ENCODE results near the gene KRTAP2-2.
"Not testable (repeated sequence)": the region's sequence is repeated elsewhere in the genome, so short reads cannot be mapped to it uniquely, and the experiment has no call there.

KRTAP2-2 gene

DNA sequence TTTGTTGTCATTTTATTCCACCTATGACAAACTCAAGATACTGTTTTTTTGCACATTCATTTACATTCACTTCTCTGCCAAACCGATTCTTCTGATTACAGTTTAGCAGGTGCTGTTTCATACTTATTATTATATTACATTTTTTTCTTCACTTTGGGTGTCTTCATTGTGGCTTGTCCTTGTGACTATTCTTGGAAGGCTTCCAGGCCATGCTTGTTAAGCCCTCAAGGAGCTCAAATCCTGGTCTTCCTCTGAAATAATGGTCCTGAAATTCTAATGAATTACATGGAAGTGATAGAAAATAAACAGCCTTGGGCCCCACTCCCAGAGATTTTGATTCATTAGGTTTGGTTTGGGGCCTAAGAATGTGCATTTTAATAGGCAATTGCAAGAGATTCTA, 9.3 kb upstream of the KRTAP2-2 start:
- DNase-seq (ENCODE audit: low read depth): no peak

- DNase-seq (ENCODE audit: low read depth): no peak
Measured at GRCh38 chr17:41063449-41063848, 8.4 kb upstream of the KRTAP2-2 start.

GRCh38 chr17:41061964-41062363, 6.9 kb upstream of the KRTAP2-2 start:
- no peak for DNase-seq (ENCODE audit: low read depth)

- DNase-seq (ENCODE audit: low read depth): no peak
Measured at GRCh38 chr17:41060052-41060604, 5.1 kb upstream of the KRTAP2-2 start, which contains the start of gene KRTAP2-3. Gene KRTAP2-3, minus strand, starts transcription at chr17:41060114. Its CDS starts 64 bp downstream, at chr17:41060050.

DNA sequence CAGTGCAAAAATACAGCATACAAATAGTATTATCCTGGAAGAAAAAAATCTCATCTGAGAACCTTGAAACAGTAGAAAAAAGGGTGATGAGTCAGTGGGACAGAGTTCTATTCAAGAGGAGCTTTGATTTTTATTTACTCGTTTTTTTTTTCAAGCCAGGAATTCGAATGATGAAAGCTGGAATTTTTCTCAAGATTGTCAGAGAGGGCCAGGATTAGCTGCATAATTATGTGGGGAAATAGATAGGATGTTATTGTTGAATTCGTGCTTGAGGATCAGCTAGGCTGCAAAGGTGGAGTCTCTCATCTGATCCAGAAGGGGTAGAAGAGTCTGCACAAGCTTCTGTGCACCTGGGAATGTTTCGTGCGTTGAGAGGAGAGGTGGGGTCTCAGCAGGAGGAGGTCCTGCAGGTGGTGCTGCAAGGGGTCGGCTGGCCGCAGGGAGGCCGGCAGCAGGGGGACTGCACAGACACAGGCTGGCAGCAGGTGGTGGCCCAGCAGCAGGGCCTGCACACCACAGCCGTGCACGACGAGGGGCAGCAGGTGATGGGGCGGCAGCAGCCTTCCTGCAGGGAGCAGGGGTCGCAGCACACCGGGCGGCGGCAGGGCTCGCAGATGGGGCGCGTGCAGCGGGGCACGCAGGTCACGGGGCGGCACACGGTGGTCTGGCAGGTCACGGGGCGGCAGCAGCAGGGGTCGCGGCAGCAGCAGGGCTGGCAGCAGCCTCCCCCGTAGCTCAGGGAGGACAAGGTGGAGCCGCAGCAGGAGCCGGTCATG, 4.4 kb upstream of the KRTAP2-2 start:
- not testable (repeated sequence) for DNase-seq (ENCODE audit: low read depth)

DNA sequence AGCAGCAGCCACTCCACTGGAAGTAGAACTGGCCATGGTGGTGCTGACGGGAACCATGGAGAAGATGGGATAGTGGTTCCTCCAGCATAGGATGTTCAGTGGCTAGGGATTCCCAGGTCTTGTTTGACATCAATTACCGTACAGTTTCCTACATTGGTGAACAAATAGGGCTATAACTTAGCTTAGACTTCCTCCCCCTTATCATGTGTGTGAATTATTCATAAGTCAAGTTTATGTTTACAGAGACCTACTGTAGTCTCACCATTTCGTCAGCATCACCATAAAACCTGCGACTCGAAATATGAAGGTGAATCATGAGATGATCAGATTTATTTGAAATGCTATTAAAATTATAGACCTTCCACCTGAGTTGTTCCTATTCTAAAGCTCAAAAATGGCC, 3.7 kb upstream of the KRTAP2-2 start:
- DNase-seq (ENCODE audit: low read depth): no peak

GRCh38 chr17:41057547-41057946, 2.5 kb upstream of the KRTAP2-2 start:
- no peak for DNase-seq (ENCODE audit: low read depth)

- not testable (repeated sequence) for DNase-seq (ENCODE audit: low read depth)
Measured at GRCh38 chr17:41054556-41054955, 474 bp downstream of the KRTAP2-2 start.

DNA sequence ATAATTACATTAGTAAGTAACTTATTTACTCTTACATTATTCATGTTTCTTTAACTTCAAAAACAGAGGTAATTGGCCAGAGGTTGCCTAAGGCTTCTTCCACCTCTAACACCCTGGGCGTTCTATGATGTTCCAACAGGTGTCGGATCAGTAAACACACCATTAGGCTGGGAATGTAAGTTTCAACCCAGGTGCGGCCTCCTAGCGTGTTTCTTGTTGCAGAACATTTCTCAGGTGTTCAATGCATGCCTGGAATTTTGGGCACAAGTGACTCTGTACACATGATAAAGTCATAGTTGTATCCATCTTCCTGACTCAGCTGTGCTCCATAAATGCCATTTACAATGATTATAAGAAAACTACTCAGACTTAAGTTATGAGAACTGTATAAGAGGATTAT, 1.0 kb downstream of the KRTAP2-2 start:
- no peak for DNase-seq (ENCODE audit: low read depth)

DNA sequence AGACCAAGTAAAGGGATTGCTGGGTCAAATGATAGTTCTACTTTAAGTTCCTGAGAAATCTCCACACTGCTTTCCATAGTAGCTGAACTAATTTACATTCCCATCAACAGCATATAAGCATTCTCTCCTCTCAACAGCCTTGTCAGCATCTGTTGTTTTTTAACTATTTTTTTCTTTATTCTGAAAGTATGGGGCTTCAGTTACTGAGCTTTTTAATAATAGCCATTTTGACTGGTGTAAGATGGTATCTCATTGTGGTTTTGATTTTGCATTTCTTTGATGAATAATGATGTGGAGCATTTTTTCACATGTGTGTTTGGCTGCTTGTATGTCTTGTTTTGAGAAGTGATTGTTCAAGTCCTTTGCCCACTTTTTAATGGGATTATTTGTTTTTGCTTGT, 2.5 kb downstream of the KRTAP2-2 start:
- no peak for DNase-seq (ENCODE audit: low read depth)

- no peak for DNase-seq (ENCODE audit: low read depth)
Measured at GRCh38 chr17:41049110-41049509, 5.9 kb downstream of the KRTAP2-2 start.

- no peak for DNase-seq (ENCODE audit: low read depth)
Measured at GRCh38 chr17:41048441-41048840, 6.6 kb downstream of the KRTAP2-2 start.

- DNase-seq (ENCODE audit: low read depth): not testable (repeated sequence)
Measured at GRCh38 chr17:41046735-41047465, 8.1 kb downstream of the KRTAP2-2 start, which contains the start of gene KRTAP2-1. Gene KRTAP2-1, minus strand, starts transcription at chr17:41047316. Its CDS starts 49 bp downstream, at chr17:41047267.

GRCh38 chr17:41042953-41043352, 12.1 kb downstream of the KRTAP2-2 start:
- DNase-seq (ENCODE audit: low read depth): no peak

GRCh38 chr17:41040783-41041571, 14.1 kb downstream of the KRTAP2-2 start, which contains the start of gene KRTAP1-1:
Gene KRTAP1-1, minus strand, starts transcription at chr17:41041450. Its CDS starts 53 bp downstream, at chr17:41041397.
- not testable (repeated sequence) for DNase-seq (ENCODE audit: low read depth)

GRCh38 chr17:41037853-41038350, 17.1 kb downstream of the KRTAP2-2 start:
- DNase-seq (ENCODE audit: low read depth): no peak

- not testable (repeated sequence) for DNase-seq (ENCODE audit: low read depth)
Measured at GRCh38 chr17:41034346-41034935, 20.6 kb downstream of the KRTAP2-2 start, which contains the start of gene KRTAP1-3. Gene KRTAP1-3, minus strand, starts transcription at chr17:41034874. Its CDS starts 53 bp downstream, at chr17:41034821.

DNA sequence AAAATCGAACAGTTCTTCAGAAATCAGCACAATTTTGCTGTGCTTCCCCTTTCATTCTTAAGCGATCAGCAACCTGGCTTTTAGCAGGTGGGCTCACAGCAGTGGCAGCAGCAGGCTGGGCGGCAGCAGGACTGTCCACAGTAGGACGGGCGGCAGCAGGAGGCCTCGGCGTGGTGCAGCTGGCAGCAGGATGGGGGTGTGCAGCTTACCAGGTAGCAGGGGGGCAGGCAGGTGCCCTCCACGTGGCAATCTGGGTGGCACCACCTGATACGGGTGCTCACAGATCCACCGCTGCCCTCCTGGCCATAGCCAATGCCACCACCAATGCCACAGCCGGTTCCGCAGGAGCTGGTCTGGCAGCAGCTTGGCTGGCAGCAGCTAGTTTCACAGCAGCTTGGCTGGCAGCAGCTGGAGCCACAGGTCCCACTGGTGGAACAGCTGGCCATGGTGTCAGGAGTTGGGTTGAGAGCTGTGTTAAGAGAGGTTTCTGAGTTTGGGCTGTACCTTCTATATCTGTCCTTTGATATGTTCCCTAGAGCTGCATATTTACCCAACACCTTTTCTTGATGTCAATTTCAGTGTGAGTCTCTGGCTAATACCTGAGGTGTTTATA, 25.3 kb downstream of the KRTAP2-2 start, which contains the start of gene KRTAP1-4:
KRTAP1-4 (minus strand) TSS at position 563 of the 613 bp plus-strand sequence; CDS start at position 446, 117 bp downstream.
- DNase-seq (ENCODE audit: low read depth): no peak

GRCh38 chr17:41026715-41027471, 28.1 kb downstream of the KRTAP2-2 start, which contains the start of gene KRTAP1-5:
Gene KRTAP1-5, minus strand, starts transcription at chr17:41027208. Its CDS starts 53 bp downstream, at chr17:41027155.
- no peak for DNase-seq (ENCODE audit: low read depth)

GRCh38 chr17:41024697-41025096, 30.3 kb downstream of the KRTAP2-2 start:
- no peak for DNase-seq (ENCODE audit: low read depth)

All from stimulated activated CD8-positive, alpha-beta memory T cell treated with anti-CD3 and anti-CD28 coated beads, Interleukin-12 subunit alpha, Interleukin-12 subunit beta, amount 100 ng/mL, for 1 hour (primary cell).